ENCODE data around the gene DBNDD2.

DNA sequence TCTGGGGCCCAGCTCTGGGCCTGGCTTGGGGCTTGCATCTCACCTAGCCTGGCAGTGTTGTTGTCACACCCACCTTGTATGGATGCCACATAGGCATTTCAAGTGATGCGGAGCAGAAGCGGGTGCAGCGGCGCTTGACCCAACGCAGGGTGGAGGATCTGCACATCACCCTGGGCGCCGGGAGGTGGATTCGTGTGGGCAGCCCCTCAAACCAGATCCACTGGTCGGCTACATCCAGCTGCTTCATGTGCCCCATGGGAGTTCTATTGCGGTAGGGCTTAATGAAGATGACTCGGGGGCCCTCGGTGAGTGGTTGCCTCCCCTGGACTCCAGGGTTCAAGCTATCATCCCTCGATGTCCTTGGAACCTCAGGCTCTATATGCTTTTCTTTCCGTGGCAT is 33.1 kb upstream of the DBNDD2 start:
- TF ChIP-seq, protein P1, sequence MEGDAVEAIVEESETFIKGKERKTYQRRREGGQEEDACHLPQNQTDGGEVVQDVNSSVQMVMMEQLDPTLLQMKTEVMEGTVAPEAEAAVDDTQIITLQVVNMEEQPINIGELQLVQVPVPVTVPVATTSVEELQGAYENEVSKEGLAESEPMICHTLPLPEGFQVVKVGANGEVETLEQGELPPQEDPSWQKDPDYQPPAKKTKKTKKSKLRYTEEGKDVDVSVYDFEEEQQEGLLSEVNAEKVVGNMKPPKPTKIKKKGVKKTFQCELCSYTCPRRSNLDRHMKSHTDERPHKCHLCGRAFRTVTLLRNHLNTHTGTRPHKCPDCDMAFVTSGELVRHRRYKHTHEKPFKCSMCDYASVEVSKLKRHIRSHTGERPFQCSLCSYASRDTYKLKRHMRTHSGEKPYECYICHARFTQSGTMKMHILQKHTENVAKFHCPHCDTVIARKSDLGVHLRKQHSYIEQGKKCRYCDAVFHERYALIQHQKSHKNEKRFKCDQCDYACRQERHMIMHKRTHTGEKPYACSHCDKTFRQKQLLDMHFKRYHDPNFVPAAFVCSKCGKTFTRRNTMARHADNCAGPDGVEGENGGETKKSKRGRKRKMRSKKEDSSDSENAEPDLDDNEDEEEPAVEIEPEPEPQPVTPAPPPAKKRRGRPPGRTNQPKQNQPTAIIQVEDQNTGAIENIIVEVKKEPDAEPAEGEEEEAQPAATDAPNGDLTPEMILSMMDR (IDR thresholded peaks at IDR 0.05) = no peak
- TF ChIP-seq POLR2A (IDR thresholded peaks at IDR 0.05) = no peak
